GM21619 (cell line): ENCODE measurements around the gene C17orf114.

Experiments used
- ATAC-seq: cut with Tn5 transposase; IDR thresholded peaks from one replicate; pipeline ENCODE4 v1.9.1; 2021; ENCODE audit not compliant: unreplicated experiment

Gene C17orf114

DNA sequence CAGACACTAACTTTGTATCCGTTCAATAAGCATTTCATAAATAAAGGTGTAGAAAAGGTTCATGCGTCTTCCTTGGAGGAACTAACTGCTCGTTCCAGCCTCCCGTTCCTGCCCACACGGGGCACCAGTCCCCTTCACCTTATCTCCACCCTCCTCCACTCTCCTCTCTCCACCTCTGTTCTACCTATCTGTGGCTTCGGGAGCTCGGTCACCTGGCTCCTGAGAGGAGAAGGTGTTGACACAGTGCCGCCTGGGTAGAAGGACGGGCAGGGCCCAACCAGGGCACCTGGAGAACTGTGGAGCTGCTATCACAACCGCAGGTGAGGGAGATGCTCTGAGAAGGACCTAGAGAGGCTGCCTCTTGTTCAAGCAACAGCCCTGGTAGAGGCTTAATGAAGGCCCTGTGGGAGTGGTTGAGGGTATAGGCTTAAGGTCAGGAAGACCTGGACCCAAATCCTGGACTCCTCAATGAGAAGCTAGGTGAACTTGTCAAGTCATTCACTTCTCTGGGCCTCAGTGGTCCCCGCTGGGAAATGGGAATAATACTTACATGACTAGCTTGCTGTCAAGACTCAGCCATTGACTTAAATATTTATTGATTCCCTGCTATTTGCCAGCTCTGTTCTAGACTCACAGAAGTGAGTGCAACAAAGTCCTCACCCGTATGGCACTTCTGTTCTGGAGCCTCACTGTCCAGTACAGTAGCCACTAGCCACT, 21.4 kb upstream of the C17orf114 start:
- no peak for ATAC-seq

GRCh38 chr17:4822835-4823234, 20.7 kb upstream of the C17orf114 start:
- ATAC-seq, result no peak

DNA sequence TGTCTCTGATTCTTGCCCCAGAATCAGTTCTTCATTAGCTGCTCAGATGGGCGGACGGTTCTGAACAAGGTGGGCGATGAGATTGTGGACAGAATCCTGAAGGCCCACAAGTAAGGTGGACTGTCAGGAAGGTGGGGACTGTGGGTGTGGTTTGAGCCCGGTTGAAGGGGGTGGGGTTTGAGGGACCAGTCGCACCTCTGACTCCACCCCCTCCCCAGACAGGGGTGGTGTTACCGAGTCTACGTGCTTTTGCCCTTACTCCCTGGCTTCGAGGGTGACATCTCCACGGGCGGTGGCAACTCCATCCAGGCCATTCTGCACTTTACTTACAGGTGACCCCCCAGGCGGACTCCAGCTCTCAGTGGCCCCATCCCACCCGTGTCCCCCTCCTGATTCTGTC, 16.1 kb upstream of the C17orf114 start:
- ATAC-seq, result no peak

GRCh38 chr17:4816826-4817225, 14.7 kb upstream of the C17orf114 start:
- ATAC-seq, result no peak

GRCh38 chr17:4815043-4815675, 13.0 kb upstream of the C17orf114 start:
- ATAC-seq, result no peak

- ATAC-seq, result no peak
Measured at GRCh38 chr17:4812690-4813089, 10.6 kb upstream of the C17orf114 start.

DNA sequence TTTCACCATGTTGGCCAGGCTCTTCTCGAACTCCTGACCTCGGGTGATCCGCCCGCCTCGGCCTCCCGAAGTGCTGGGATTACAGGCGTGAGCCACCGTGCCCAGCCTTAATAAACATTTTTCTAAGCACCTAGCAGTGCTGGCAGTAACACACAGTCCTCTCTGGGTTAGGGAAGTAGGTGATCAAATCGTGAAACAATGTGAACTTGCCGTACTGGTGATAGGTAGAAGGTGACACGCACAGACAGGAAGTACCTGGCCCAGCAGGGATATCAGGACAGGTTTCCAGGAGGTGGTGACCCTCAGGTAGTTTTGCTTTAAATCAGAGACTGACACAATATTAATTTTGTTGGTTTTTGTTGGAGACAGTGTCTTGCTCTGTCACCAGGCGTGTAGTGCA, 9.3 kb upstream of the C17orf114 start:
- ATAC-seq, result no peak

- ATAC-seq, result no peak
Measured at GRCh38 chr17:4810696-4811290, 8.7 kb upstream of the C17orf114 start.

GRCh38 chr17:4808378-4808767, 6.2 kb upstream of the C17orf114 start:
- no peak for ATAC-seq

DNA sequence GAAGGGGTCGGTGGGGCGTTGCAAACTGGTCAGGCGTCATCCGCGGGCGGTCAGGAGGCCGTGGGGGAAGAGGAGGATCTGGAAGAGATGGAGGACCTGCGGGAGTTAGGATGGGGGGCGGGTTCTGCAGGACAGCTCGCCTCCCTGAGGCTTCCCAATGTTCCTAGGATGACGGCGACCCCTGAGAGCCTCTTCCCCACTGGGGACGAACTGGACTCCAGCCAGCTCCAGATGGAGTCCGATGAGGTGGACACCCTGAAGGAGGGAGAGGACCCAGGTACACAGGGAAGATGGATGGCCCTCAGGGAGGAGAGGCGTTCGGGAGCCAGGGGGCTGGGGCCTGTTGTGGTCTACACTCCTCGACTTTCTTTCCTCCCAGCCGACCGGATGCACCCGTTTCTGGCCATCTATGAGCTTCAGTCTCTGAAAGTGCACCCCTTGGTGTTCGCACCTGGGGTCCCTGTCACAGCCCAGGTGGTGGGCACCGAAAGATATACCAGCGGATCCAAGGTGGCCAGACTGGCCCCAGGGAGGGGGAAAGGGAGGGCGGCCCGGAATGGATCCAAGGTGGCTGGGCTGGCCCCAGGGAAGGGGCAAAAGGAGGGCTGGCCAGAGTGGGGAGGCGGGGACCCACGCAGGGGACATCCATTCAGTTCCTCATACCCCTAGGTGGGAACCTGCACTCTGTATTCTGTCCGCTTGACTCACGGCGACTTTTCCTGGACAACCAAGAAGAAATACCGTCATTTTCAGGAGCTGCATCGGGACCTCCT, 5.7 kb upstream of the C17orf114 start:
- ATAC-seq, result no peak

DNA sequence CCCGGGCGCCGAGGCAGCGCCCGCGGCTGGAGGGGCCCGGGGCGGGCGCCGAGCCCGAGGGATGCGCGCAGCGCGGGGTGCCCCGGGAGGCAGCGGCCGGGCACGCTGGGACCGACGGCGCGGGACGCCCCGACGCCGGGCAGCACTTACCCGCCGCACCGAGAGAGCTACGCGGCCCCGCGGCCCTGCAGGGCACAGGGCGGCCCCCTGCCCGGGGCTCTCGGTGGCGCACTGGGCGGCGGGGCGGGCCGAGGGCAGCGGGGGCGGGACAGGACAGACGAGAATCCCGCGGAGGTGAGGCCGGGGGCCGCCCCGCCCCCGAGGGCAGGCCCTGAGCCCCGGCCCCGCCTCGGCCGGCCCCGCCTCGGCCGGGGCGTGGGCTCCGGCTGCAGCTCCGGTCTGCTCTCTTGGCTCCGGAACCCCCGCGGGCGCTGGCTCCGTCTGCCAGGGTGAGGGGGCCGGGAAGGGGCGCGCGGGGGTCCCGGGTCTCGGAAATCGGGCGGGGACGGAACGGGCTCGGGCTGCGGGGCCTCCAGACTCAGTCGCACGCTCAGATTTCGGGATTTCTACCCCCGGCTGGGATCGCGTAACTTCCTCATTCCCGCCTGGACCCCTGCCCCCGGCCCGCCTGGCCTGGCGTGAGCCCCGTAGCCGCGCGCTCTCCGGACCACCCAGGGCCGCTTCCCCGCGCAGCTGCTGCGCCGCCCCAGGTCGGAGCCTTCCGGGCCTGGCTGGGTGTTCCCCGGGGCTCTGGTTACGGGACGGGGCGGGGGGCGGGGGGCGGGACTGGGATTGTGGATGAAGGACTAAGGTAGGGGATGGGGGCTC, 4.9 kb upstream of the C17orf114 start, which contains the start of gene PLD2:
PLD2 (plus strand) TSS at position 376 of the 828 bp plus-strand sequence. CDS start 621 bp downstream, outside the sequence.
- peak; percentile 91 for ATAC-seq

GRCh38 chr17:4806456-4806776, 4.3 kb upstream of the C17orf114 start:
- no peak for ATAC-seq

GRCh38 chr17:4800462-4801196, 1.5 kb downstream of the C17orf114 start:
- no peak for ATAC-seq

DNA sequence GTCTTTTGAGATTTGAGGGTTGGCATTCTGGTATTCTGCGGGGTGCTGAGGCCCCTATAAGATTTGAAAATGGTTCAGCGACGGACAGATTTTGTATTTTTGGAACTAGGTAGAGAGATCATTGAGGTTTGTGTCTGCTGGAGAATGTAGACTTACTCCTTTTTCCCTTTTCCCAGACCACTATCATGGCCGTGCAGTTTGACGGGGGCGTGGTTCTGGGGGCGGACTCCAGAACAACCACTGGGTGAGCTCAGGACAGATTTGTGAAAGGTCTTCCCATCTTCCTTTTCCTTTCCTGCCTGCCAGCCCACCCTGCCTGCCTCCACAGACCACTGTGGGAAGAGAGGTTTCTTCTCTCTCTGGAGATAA, 5.6 kb downstream of the C17orf114 start:
- no peak for ATAC-seq

DNA sequence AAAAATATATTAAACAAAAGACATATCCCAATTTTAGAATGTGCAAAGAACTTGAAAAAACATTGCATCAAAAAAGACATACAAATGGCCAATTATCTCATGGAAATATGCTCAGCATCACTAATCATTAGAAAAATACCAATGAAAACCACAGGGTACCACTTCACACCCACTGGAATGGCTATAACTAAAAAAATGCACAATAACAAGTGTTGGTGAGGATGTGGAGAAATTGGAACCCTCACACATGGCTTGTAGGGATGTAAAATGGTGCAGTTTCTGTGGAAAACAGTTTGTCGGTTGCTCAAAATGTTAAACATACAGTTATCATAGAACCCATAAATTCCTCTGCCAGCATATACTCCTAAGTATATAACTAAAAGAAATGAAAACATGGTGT, 7.0 kb downstream of the C17orf114 start:
- no peak for ATAC-seq

GRCh38 chr17:4790705-4791088, 11.4 kb downstream of the C17orf114 start:
- no peak for ATAC-seq

- peak; percentile 67 for ATAC-seq
Measured at GRCh38 chr17:4789951-4790704, 12.0 kb downstream of the C17orf114 start.

GRCh38 chr17:4789701-4789950, 12.5 kb downstream of the C17orf114 start:
- peak; percentile 36 for ATAC-seq

GRCh38 chr17:4788807-4789700, 13.1 kb downstream of the C17orf114 start, which contains the start of gene GLTPD2:
Gene GLTPD2 (plus strand): TSS chr17:4788964. CDS start chr17:4789012, 48 bp downstream.
- no peak for ATAC-seq
